HG02840 (cell line): Measurements from ENCODE around the gene SP5.
"Not testable (repeated sequence)": the region's sequence is repeated elsewhere in the genome, so short reads cannot be mapped to it uniquely, and the experiment has no call there.

Source experiments
- ATAC-seq: cut with Tn5 transposase; IDR thresholded peaks from one replicate; pipeline ENCODE4 v1.9.1; 2021; ENCODE audit warnings: mild to moderate bottlenecking, moderate library complexity, moderate number of reproducible peaks; ENCODE audit not compliant: unreplicated experiment, low FRiP score

SP5 gene

DNA sequence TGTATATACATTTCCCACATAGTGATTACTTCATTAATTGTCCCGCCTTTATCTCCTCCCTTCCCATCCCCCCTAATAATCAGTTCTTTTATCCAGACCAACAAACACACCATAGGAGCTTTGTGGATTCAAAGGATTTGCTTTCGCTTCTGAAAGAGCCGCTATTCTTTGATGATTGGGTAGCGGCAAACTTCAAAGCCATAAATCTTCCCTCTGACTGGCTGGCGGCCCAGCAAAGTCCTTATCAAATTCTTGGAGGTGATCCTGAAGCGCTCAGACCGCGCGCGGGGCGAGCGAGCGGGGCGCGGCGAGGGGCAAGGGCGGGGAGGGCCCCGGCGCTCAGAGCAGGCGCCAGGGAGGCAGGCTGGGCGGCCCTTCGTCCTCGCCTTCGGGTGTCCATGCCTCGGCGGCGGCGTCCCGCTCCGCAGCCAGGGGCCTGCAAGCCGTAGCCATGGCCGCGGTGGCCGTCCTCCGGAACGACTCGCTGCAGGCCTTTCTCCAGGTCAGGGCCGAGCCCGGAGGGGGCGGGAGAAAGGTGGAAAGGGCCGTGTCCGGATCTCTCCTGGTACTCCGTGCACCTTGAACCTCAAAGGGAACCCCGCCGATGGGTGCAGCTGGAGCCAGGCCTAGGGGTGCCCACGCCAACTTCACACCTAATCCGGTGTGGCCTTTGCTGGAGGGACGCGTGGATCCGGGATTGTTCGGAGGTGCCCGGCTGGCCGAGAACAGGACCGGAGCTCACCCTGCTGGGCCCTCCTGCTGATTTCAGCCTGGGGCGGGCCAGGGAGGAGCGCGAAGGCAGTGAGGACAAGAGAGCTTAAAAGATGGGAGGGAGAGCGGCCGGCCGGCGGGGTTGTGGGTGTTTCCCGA, at the start of gene SP5:
TSS of gene SP5 (plus strand) at position 276 of the 870 bp plus-strand sequence. CDS start at position 452, 176 bp downstream.
- no peak for ATAC-seq

- ATAC-seq, result no peak
Observed at GRCh38 chr2:170665743-170666142, 49.4 kb upstream of the SP5 start.

- no peak for ATAC-seq
Observed at GRCh38 chr2:170669909-170670308, 45.2 kb upstream of the SP5 start.

DNA sequence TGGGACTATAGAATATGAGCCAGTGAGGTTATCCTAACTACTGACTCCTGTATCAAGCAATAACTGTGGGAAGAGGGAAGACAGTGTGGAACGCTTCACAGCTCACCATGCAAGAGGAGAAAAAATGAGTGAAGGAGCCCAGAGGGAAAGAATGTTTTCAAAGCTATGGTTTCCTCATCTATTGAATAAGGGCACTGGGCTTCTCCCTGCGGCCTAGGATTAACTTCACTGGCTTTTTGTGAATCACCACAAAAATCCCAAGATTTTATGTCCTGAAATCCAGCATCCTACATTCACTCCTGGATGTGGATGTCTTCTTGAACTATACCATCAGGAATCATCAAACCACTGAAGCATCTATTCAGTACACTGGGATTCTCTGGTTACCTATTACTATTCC, 44.5 kb upstream of the SP5 start:
- no peak for ATAC-seq

DNA sequence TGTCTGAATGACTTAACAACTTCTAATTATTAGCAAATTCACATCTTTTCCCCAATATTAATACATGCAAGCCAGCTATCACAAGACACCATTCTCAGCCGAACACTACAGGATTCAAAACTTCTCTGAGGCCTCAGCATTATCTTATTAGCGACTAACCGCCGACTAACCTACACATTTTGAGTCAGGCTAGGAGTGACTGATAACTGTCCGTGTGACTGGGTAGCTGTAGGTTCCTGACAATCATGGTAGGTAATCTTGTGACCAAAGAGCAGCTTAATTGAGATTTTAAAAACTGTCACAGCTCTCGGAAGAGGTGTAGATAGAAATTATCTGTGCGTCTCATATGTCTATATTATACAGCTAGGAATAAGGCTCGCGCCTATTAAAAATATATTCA, 44.1 kb upstream of the SP5 start:
- ATAC-seq, result no peak

DNA sequence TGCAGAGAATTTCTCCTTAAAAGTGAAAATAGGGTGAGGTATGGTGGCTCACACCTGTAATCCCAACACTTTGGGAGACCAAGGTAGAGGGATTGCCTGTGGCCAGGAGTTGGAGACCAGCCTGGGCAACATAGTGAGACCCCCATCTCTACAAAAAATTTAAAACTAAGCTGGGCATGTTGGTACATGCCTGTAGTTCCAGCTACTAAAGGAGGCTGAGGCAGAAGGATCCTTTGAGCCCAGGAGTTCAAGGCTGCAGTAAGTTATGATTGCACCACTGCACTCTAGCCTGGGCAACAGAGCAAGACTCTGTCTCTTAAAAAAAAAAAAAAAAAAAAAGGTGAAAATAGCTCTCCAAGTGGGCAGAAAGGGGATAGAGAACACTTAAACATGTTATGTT, 40.9 kb upstream of the SP5 start:
- not testable (repeated sequence) for ATAC-seq

DNA sequence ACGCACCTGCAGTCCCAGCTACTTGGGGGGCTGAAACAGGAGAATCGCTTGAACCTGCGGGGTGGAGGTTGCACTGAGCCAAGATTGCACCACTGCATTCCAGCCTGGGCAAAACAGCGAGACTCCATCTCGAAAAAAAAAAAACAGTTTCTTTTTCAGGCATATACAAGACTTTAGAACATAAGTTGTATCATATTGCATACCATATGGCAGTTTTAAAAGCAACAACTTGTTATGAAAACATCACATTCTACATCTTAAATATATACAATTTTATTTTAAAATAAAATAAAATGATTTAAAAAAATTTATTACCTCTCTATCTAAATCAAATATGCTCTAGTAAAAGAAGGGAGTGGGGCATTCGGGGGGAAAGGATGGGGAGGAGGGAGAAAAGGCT, 39.4 kb upstream of the SP5 start:
- no peak for ATAC-seq

GRCh38 chr2:170679607-170680079, 35.5 kb upstream of the SP5 start:
- no peak for ATAC-seq

- no peak for ATAC-seq
Observed at GRCh38 chr2:170680172-170680941, 34.8 kb upstream of the SP5 start.

DNA sequence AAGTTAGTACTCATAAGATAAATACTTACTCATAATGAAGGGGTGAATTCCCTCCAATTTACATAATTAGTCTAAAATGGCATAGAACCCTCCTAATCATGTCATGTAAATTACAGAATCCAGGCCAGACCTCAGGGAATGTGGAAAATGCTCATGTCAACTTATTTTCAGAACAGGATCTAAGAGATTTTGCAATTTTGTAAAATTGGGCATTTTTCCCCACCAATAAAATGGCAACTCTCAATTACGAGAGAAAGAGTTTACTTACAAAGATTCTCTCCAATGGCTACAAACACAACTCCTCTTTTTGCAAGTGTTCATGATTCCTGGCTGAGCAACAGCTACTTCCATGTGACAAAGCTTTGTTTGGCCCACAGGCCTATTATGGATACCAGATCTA, 33.8 kb upstream of the SP5 start:
- ATAC-seq, result no peak

DNA sequence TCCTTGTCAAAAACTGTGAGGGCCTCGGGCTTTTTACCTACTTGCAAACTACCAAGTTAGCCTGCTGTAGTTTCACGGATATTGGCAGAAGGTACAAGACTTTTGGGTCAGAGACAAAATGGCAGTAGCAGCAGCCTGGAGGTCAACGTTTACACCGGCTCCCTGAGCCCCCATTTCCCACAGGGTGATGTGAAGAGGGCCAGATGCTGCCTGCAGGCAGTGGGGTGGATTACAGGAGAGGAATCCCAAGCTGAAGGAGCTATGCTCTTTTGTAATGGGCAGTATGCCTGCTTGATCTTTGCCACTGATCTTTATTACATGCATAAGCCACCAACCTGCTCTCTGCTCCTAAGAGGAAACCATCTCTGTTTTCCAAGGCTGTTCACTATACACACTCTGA, 29.5 kb upstream of the SP5 start:
- no peak for ATAC-seq

- no peak for ATAC-seq
Observed at GRCh38 chr2:170689481-170689880, 25.7 kb upstream of the SP5 start.

DNA sequence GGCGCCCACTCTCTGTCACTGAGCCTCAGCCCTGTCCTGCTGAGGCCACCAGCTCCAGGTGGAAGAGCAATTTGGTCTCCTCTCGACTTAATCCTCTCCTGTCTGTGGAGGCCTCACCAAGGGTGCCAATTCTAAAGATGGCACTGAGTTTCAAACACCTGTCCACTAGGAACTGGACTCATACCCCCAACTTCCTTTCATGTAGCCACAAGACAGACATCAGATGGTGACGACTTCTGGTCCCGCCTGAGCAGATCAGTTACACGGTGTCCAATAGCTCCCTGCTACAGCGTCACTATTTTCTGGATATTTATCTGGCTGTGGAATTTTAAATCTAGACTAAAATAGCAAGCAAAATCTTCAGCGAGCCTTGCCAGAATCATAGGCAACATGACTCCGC, 24.5 kb upstream of the SP5 start:
- no peak for ATAC-seq

DNA sequence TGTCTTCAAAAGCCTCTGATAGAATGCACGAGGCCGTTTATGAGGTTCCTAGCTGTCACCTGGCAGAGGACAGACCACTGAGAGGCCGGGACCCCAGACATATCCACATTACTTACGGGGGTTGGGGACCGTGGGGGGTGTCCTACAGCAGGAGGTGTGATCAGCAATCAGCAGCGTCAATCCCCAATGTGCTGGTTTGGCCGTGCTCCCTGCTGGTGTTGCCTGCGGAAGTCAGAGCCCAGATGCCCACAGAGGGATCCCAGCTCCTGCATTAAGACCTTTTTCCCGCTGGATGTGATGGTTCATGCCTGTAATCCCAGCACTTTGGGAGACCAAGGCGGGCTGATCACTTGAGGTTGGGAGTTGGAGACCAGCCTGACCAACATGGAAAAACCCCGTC, 20.8 kb upstream of the SP5 start:
- no peak for ATAC-seq

GRCh38 chr2:170695521-170696410, 19.4 kb upstream of the SP5 start:
- ATAC-seq, result no peak

DNA sequence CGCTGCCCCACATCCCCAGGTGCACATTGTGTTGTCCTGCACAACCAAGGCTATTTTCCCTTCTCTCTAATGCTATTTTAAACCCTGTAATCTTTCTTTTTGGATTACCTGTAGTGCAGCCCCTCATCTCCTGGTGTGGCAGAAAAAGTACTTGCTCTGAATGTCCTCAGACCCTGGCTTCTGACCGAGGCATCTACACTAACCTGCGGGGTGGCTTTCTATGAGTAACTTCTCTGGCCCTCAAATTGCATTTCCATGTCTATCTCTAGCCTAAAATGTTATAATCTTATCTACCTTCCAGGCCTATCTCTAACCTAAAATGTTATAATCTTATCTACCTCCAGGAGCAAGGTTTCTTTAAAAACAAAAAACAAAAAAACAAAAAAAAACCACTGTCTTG, 18.2 kb upstream of the SP5 start:
- no peak for ATAC-seq

DNA sequence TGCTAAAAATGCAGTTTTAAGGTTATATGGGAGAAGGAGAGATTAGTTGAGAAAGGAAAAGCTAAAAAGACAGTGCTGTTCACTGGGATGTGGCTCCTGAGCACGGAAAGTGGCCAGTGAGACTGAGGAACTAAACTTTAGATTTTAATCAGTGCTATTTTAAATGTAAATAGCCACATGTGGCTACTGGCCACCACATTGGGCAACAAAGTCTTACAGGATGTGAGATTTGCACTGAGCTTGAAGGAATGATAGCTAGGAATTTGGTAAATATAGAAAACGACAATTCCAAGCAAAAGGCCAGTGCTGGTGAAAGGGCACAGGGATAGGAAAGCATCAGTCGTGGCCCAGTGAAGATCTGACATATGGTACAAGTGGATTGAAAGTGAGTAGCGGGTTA, 14.1 kb upstream of the SP5 start:
- ATAC-seq, result no peak

GRCh38 chr2:170703776-170704476, 11.2 kb upstream of the SP5 start:
- ATAC-seq, result no peak

GRCh38 chr2:170707821-170708795, 7.0 kb upstream of the SP5 start:
- ATAC-seq, result no peak
